HG03442 (cell line): Measurements from ENCODE around the gene ZNF835.

ENCODE experiments used
- ATAC-seq: cut with Tn5 transposase; IDR thresholded peaks from one replicate; pipeline ENCODE4 v1.9.1; 2021; ENCODE audit warnings: mild to moderate bottlenecking, moderate library complexity; ENCODE audit not compliant: unreplicated experiment

The ZNF835 gene

DNA sequence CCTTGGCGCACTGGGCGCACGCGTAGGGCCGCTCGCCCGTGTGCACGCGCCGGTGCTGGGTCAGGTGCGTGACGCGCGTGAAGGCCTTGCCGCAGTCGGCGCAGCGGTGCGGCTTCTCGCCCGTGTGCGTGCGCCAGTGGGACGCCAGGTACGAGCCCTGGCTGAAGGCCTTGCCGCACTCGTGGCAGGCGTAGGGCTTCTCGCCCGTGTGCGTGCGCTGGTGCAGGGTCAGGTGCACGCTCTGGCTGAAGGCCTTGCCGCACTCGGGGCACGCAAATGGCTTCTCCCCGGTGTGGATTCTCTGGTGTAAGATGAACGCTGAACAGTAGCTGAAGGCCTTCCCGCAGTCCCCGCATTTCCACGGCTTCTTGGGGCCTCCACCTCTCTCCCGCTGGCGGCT is 7.0 kb downstream of the ZNF835 start:
- no peak for ATAC-seq

DNA sequence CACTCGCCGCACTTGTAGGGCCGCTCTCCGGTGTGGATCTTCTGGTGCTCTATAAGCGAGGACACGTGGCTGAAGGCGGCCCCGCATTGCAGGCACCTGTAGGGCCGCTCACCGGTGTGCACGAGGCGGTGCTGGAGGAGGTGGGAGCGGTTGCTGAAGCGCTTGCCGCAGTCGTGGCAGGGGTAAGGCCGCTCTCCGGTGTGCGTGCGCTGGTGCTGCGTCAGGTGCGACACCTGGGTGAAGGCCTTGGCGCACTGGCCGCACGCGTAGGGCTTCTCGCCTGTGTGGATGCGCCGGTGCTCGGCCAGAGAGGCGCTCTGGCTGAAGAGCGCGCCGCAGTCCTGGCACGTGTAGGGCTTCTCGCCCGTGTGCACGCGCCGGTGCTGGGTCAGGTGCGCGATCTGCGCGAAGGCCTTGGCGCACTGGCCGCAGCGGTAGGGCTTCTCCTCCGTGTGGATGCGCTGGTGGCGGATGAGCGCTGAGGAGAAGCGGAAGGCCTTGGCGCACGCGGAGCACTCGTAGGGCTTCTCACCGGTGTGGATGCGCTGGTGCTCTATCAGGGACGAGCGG is 7.5 kb downstream of the ZNF835 start:
- no peak for ATAC-seq

DNA sequence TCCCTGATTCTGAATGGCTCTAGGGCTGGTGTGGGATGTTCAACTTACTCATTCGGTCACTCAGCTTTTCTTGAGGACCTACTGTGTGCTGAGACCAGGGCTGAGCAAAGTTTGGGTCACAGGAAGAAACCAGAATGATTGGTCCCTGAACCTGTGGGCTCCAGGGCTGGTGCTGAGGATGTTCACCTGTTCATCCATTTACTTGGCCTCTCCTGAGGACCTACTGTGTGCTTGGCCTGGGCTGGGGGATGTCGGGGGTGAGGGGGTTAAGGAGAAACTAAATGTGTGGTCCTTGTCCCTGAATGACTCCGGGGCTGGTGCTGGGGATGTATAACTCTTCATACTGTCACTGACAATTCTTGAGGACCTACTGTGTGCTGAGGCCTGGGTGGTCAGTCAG is 10.3 kb downstream of the ZNF835 start:
- ATAC-seq, result no peak

DNA sequence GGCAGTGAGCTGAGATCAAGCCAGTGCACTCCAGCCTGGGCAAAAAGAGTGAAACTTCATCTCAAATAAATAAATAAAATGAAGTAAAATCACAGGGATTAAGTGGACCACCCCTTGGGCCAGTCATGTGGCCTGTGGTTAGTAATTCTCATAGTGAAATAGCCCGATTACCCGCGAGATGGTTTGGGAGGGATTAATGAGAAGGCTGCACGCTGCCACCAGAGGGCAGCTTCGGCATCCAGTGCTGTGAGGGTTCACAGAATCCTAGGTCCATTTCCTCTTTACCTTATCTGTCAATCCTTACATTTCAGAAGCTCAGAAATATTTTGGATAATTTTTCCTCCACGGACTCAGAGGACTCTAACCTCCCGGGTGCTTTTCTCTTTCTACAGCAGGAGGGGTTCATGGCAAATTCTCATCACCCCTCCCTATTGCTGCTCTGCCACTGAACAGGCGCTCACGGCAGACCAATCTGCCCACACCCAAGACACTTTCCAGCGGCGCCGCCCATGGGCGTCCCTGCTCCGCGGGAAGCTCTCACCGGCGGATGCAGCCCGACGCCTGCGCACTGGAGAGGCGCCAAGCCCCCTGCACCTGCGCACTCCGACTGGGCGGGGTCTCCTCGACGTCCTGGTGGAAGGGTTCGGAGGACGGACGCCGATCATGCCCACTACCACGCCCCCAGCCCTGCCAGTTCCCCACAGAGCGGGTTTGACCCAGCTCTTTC is 11.0 kb downstream of the ZNF835 start:
- ATAC-seq, result no peak

DNA sequence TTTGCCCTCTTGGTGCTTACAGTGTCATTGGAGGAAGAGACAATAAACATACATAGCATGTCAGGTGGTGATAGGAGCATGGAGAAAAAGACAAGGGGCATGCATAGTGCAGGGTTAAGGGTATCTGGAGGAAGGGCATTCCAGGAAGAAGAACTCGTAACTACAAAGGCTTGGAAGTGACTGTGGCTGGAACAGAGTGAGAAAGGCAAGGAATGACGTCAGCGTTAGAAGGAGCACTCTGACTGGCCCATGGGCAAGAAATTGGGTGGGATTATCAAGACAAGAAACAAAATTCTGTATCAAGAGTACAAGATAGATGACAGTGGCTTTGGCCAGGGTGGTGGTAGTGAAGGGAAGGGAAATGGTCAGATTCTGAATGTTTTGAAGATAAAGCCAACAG is 17.4 kb downstream of the ZNF835 start:
- ATAC-seq, result no peak

DNA sequence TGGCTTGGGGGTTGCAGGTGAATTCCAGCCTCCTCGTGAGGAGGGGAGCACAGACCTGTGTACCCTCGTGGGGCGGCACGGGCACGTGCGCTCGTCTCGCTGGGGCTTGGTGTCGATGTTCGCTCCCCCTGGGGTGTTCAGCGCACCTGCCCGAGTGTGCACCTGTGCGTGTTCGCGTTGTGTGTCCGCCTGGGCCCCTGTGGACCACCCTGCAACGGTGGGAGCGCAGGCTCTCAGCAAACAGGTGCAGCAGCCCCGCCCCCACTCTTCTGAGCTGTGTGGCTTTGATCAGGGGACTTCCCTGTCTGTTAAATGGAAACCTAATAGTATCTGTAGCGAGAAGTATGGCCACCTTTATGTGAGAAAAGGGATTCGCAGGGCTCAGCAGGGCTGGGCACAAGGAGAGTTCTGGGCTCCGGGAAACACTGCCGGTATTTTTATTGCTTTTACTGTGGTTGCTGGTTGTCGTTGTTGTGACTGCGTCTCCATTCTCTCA is 28.0 kb downstream of the ZNF835 start:
- ATAC-seq, result no peak

DNA sequence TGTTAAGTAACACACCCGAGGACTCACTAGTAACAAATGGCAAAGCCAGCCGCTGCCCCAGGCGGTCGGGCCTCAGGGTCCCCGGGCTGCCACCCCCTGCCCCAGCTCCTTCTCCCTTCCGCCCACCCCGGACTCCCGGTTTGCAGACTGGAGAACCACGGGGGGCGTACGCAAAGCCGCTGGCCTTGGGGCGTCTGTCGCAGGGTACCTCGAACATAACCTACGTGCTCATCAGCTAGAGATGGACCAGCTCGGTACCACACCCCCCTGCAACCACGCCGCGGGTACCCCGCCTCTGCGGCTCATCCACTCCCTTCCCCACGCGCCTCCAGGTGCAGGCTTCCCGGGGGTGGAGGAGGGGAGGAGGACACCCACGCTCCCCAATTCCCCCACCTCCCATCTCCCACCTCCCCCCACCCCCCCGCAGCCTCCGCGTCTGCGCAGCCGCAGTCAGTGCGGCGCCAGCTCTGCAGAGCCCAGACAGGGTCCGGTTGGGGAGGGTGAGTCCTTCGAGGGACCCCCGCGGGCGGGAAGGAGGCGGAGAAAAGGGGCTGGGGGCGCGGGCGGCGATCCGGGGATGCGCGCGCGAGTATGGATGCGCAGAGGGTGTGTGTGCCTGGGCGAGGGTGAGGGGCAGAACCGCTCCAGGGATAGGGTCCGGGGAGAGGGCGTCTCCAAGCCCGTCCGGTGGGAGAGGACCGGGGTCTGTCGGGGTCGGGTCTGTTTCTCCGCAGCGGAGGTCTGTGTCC is 28.7 kb downstream of the ZNF835 start, which contains the start of gene SMIM17:
Gene SMIM17 (plus strand): TSS at position 449 of the 749 bp plus-strand sequence. CDS start 2,509 bp downstream, outside the sequence.
- ATAC-seq, result no peak

DNA sequence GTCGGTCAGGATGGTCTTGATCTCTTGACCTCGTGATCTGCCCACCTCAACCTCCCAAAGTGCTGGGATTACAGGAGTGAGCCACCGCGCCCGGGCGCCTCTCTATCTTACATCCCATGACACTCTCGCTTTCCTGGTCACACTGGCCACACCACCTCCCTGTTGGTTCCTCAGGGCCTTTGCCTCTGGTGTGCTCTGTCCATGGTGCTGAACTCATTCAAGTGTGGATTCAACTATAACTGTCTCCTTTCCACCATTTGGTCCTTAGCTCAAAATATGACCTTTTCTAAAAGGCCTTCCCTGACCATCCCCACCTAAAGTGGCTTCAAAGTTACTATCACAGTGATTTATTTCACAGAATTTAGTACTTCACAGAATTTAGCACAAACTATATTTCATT is 32.3 kb downstream of the ZNF835 start:
- ATAC-seq, result no peak

DNA sequence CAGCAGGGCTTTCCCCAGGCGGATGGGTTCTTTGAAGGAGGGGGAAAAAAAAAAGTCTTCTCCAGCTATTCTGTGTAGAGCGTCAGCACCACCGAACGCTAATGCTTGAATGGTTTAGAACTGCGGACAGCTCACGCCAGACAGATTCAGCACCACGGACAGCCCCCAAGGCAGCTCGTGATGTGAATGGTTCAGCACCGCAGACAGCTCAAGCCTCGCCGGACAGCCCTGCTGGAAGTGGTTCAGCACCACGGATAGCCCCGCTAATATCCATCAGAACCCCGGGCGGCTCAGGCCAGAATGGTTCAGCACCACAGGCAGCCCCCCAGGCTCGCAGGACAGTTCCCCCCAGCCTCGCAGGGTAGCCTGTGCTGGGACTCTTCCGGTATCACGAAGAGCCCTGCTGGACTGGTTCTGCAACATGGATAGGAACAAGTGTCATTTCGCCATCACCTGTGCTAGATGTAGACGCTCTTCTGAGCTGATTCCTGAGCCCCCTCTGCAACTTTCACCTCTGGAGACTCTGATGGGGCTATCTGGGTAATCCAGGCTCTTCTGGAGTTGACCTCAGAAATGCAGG is 33.5 kb downstream of the ZNF835 start:
- ATAC-seq, result no peak

DNA sequence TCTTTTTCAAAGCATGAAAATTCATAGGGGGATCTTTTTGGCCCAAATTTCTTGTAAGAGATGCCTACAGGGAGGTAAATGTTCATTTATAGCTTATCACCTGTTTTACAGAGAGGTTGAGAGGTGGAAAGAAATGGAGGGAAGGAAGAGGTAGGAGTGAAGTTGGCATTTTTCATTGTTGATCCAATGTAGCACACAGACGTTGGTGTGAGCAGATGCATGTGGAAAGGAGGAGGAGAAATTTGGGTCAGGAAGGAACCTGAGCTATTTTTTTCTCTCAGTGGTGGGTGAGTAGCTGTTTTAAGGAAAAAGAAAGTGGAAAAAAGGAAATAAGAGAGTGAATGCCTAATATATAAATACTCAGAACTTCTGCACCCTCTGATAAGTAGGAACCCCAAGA is 38.5 kb downstream of the ZNF835 start:
- no peak for ATAC-seq

DNA sequence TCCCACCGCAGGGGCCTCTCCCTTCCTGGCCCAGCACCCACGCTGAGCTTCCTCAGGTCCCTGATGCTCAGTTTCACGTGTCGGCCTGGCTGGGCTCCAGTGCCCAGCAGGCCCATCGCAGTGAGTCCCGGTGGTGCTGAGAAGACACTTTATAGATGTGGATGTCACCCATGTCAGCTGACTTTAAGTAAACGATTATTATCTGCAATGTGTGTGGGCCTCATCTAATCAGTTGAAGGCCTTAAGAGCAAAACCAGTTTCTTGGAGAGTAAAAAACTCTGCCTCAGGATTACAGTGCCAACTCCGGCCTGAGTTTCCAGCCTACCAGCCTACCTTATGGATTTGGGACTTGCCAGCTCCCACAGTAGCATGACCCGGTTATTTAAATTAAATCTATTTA is 45.8 kb downstream of the ZNF835 start:
- ATAC-seq, result no peak

DNA sequence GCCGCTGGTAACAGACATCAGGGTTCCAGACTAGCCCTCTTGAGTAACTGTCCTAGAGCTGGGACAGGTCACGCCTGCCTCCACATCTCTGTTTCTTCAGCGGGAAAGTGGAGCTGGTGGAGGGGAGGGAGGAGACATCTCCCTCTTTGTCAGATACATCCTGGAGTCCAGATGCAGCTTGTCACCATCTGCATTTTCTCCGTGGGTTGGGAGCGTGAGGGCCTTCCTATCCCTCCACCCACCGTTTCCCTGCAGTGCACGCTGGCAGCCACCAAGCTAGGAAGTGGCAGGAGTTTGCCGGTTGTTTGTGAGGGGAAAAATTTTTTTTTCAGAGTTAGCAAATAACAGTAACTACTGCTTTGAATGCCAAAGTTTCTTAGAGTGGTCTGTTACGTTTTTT is 48.6 kb downstream of the ZNF835 start:
- no peak for ATAC-seq

DNA sequence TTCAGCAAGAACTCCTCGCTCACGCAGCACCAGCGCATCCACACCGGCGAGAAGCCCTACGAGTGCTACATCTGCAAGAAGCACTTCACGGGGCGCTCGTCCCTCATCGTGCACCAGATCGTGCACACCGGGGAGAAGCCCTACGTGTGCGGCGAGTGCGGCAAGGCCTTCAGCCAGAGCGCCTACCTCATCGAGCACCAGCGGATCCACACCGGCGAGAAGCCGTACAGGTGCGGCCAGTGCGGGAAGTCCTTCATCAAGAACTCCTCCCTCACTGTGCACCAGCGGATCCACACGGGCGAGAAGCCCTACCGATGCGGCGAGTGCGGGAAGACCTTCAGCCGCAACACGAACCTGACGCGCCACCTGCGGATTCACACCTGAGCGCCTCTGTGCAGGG is 49.2 kb downstream of the ZNF835 start:
- no peak for ATAC-seq

DNA sequence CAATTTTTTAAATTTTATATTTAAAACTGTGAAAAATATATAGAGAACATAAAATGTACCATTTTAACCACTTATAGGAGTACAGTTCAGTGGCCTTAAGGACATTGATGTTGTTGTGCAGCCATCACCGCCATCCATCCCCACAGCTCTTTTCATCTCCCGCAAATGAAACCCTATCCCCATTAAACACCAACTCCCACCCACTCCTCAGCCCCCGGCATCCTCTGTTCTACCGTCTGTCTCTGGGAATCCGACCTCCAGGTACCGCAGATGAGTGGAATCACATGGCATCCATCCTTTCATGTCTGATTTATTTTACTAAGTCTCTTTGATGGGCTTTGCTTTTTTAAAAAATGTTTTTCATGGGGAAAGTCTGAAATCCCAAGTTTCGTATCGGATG is 52.4 kb downstream of the ZNF835 start:
- no peak for ATAC-seq

DNA sequence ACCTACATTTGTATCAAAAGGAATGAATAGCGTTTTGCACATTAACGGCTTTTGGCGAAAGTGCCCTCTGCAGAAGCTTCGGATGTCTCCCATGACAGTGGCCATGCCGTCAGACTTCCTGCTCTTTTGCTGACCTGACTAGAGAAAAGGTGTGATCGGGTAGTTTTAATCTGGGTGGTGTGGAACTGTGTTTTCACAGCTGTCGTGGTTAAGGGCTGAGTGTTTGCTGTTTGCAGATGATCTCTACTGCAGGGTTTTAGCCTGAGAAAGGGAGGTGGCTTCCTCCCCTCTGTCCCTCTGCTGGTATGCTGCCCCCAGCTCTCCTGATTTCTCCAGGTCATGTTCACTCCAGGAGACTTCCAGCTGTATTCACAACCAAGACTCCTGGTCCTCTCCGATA is 54.0 kb downstream of the ZNF835 start:
- ATAC-seq, result no peak

DNA sequence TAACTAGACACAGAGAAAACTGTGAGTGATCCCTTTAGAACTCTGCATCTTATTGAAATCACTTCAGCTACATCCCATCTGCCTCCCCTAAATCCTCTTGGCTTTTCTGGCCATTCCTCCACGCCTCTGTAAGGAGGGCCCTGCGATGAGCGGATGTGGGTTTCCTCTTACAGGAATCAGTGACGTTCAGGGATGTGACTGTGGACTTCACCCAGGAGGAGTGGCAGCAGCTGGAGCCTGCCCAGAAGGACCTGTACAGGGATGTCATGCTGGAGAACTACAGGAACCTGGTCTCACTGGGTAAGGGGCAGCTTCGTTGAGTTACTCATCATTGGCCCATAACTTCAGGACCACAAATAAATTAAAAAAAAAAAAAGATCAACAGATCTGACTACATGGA is 57.9 kb downstream of the ZNF835 start:
- ATAC-seq, result no peak

DNA sequence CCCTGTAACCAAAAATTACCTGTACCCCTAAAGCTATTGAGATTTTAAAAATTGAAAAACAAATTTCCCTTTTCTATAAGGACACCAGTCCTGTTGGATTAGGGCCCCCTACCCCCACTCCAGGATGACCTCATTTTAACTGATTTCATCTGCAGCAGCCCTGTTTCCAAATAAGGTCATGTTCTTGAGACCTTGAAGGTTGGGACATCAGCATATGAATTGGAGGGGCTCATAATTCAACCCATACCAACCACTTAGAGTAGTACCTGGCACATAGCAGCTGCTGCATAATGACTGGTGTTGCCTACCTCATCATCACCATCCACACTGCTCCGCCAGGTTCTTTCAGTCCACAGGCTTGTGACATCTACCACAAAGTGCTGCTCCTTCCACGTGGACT is 58.8 kb downstream of the ZNF835 start:
- ATAC-seq, result no peak
